Ovary (tissue), 9 donors: Measurements from ENCODE around the gene TREH. TPM values are rescaled to one million over a fixed set of nuclear protein-coding genes. Genes with fewer than 3 reads are reported as not detected.

Source experiments
- DNase-seq, 5 donors: peaks; one replicate each; pipeline ENCODE4 v3.0.0-alpha.2; 2019 to 2020
- H3K27ac ChIP-seq, 2 donors: fragments of 200-600 bp; one replicate each; pipeline versions ENCODE4 v1.5.1 to v1.8.0; 2019 to 2022
- H3K27me3 ChIP-seq: fragments of 200-600 bp; one replicate; pipeline ENCODE4 v1.8.0; 2022
- H3K36me3 ChIP-seq: fragments of 200-600 bp; sonication (generic); one replicate; pipeline ENCODE4 v1.5.1; 2019
- H3K4me1 ChIP-seq: one replicate; pipeline ENCODE4 v1.8.1; 2013; ENCODE audit warnings: mild to moderate bottlenecking, moderate library complexity; ENCODE audit not compliant: insufficient read depth
- H3K4me3 ChIP-seq: fragments of 200-600 bp; sonication (generic); one replicate; pipeline ENCODE4 v1.5.1; 2017
- H3K9me3 ChIP-seq, 2 donors: fragments of 200-600 bp in 1 of 2; sonication (generic) in 1 of 2; one replicate each; pipeline versions ENCODE4 v1.5.1 to v1.8.1; 2013 to 2019; ENCODE audit warnings: mild to moderate bottlenecking in 1 of 2, moderate library complexity in 1 of 2
- CTCF ChIP-seq, 3 donors: fragments of 450-650 bp in 2 of 3; fragments of 200-600 bp in 1 of 3; IDR thresholded peaks; one replicate each; pipeline versions ENCODE4 v1.5.1 to v1.8.0; 2016 to 2022; ENCODE audit warnings: antibody characterized with exemption in 3 of 3, mild to moderate bottlenecking in 1 of 3
- EP300 ChIP-seq: sonication (generic); formaldehyde crosslinking; IDR thresholded peaks from one replicate; pipeline ENCODE4 v1.6.1; 2017; ENCODE audit warnings: antibody characterized with exemption
- POLR2A ChIP-seq: fragments of 450-650 bp; IDR thresholded peaks from one replicate; pipeline ENCODE4 v1.6.1; 2017; ENCODE audit warnings: antibody characterized with exemption, mild to moderate bottlenecking, moderate library complexity
- WGBS, 3 donors: extraction: QIAGEN DNeasy Blood & Tissue Kit in 1 of 3; methylation state at CpG; one replicate each; pipeline versions ENCODE4 v1.1.5 to v1.1.7; 2013 to 2017; 5-methylcytosine and 5-hydroxymethylcytosine counted together
- intact Hi-C, 4 donors: fragments of 100-400 bp; cut with DNase I; formaldehyde crosslinking; loops; one replicate each; pipeline versions ENCODE4 v1.11.0 to v1.15.1; 2022 to 2023
- polyA plus RNA-seq, 2 donors: library from polyadenylated mRNA; stranded (reverse); fragments of 200-250 nt in 1 of 2; fragments of 350-450 nt in 1 of 2; fragmentation: Illumina TruSeq in 1 of 2; extraction: RNeasy Lipid Tissue Mini Kit (QIAGEN cat#74804) in 1 of 2; gene quantifications; one replicate each; pipeline ENCODE4 v1.2.3, GENCODE V29; 2013 to 2014
- total RNA-seq, 7 donors: library from RNA; depleted of rRNA in 2 of 7; stranded (reverse); fragments of >200 nt in 2 of 7; fragmentation: NEBNext Ultra II Directional in 3 of 7; extraction: Animal tissue kit (Norgen Biotek cat#: 25700) in 3 of 7; gene quantifications; one replicate each; pipeline versions ENCODE4 v1.1.0 to v1.2.4, GENCODE V29; 2016 to 2023
- donor health status: DM: no; HTN: no; CAD: no; lungs with moderate emphysema.
- donor health status: DM: no; HTN: no; CAD: no.
- donor health status: Bipolar disorder and iron deficiency.
- donor health status: DM: yes; HTN: yes; CAD: no.
- donor health status: DM: no; HTN: no; CAD: no.
- donor health status: DM: yes; HTN: yes; CAD: no.

The TREH gene
- total and polyA plus RNA-seq, 9 donors, result 0.10 to 0.48 TPM; not detected in 7

- Histone ChIP-seq H3K4me1 (peaks cover 29% of the 10 kb centered on the region), H3K27me3 (no peaks in the 10 kb centered on the region), H3K4me3 (no peak overlapping the region), H3K36me3 (no peaks in the 10 kb centered on the region), H3K9me3 (no peaks in the 10 kb centered on the region), H3K27ac (peak overlapping the region; percentile 16 to 69)
- intact Hi-C loops, result no loop called here
- WGBS, 3 donors, result 34 to 38% (median 34%) methylated on average over 8 to 9 of the region's 9 CpGs
- DNase-seq, result peak in 2 of 5 donors; percentile 30 to 45
- TF ChIP-seq POLR2A (no peak), CTCF (IDR thresholded peaks at IDR 0.05) (no peak), EP300 (no peak)
Observed at GRCh38 chr11:118622376-118623268, 56.8 kb downstream of the TREH start.

GRCh38 chr11:118621784-118622375 is 57.6 kb downstream of the TREH start:
- H3K27ac ChIP-seq, result peak overlapping the region; percentile 37 to 69
- no peaks in the 10 kb centered on the region for H3K9me3 ChIP-seq
- H3K36me3 ChIP-seq, result no peaks in the 10 kb centered on the region
- no peaks in the 10 kb centered on the region for H3K27me3 ChIP-seq
- intact Hi-C loops, result no loop called here
- no peak for TF ChIP-seq POLR2A
- no peak for TF ChIP-seq CTCF (IDR thresholded peaks at IDR 0.05)
- TF ChIP-seq EP300, result no peak
- peaks cover 30% of the 10 kb centered on the region for H3K4me1 ChIP-seq
- WGBS, 3 donors, result 20 to 40% (median 25%) methylated on average over 4 of the region's 4 CpGs
- peak overlapping the region; percentile 38 for H3K4me3 ChIP-seq
- DNase-seq, result peak in 2 of 5 donors; percentile 37

DNA sequence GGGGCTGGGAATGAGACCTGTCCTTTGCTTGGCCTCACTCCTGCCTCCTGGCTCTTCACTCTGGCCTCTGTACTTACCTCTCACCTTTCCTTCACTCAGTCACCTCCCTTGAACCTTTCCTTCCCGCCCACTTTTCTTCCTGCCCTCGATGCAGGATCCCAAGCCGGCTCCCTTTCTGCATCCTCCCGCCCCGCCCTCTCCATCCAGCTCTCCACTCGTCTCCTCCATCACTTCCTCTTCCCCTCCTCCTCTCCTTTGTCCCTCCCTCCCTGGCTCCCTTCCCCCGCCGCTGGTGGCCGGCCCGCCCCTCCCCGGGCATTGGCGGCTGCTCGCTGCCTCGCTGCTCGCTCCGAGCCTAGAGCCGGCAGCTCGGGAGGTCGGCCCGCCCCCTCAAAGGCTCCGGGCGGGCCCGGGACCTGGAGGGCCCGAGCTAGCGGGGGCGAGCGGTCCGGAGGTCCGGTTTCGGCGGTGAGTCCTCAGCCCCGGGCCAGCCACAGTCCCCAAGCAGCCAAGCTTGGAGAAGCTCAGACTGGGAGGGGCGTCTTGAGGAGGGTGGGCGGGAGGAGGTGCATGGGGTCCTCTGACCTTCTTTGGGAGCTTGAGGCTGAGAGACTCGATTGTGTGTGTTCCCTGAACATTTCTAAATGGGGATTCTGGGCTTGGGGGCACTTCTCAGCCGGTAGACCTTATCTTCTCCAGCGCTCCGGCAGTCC is 58.2 kb downstream of the TREH start:
- intact Hi-C loops, result no loop called here
- H3K4me1 ChIP-seq, result peaks cover 30% of the 10 kb centered on the region
- 2 to 3% (median 2%) methylated on average over 30 to 38 of the region's 38 CpGs for WGBS, 3 donors

More for the DNA sequence above, 58.2 kb downstream of the TREH start:
- Histone ChIP-seq H3K36me3 (no peaks in the 10 kb centered on the region), H3K27me3 (no peaks in the 10 kb centered on the region), H3K27ac (peak overlapping the region; percentile 37 to 69), H3K4me3 (peak overlapping the region; percentile 38), H3K9me3 (no peaks in the 10 kb centered on the region)
- no peak for TF ChIP-seq CTCF (IDR thresholded peaks at IDR 0.05)
- no peak for TF ChIP-seq POLR2A
- TF ChIP-seq EP300, result no peak
- peak; percentile 92 to 94 (median 92) for DNase-seq
